DOHH2 (cell line): Measurements from ENCODE around the gene DNAJC4.

Experiments
- H3F3A ChIP-seq: fragments of 200-600 bp; sonication (generic), shearing (Covaris generic); 2 replicates; pipeline ENCODE4 v1.6.0; 2016; ENCODE audit warnings: antibody characterized with exemption, mild to moderate bottlenecking; ENCODE audit not compliant: control insufficient read depth, insufficient read depth
- H3K27ac ChIP-seq: fragments of 200-600 bp; sonication (generic); 2 replicates; pipeline ENCODE4 v1.5.1; 2014; ENCODE audit warnings: low read depth, mild to moderate bottlenecking, low read length, moderate library complexity
- H3K27me3 ChIP-seq: fragments of 200-600 bp; sonication (generic); 2 replicates; pipeline ENCODE4 v1.6.1; 2014; ENCODE audit warnings: mild to moderate bottlenecking, low read length, mixed read lengths; ENCODE audit not compliant: control insufficient read depth
- H3K36me3 ChIP-seq: fragments of 200-600 bp; sonication (generic); 2 replicates; pipeline ENCODE4 v1.6.1; 2014; ENCODE audit warnings: mild to moderate bottlenecking, low read length, moderate library complexity, mixed read lengths; ENCODE audit not compliant: control insufficient read depth
- H3K4me1 ChIP-seq: fragments of 200-600 bp; sonication (generic); 2 replicates; pipeline ENCODE4 v1.6.1; 2014; ENCODE audit warnings: mild to moderate bottlenecking, low read length, mixed read lengths; ENCODE audit not compliant: control insufficient read depth
- H3K4me2 ChIP-seq: fragments of 200-600 bp; sonication (generic); 2 replicates; pipeline ENCODE4 v1.6.0; 2014; ENCODE audit warnings: mild to moderate bottlenecking, low read length, moderate library complexity
- H3K4me3 ChIP-seq: fragments of 200-600 bp; sonication (generic); 2 replicates; pipeline ENCODE4 v1.5.1; 2014; ENCODE audit warnings: mild to moderate bottlenecking, low read length, mixed read lengths
- H3K79me2 ChIP-seq: fragments of 200-600 bp; sonication (generic); 2 replicates; pipeline ENCODE4 v1.6.1; 2014; ENCODE audit warnings: mild to moderate bottlenecking, low read length, mixed read lengths; ENCODE audit not compliant: control insufficient read depth
- H3K9me2 ChIP-seq: fragments of 200-600 bp; sonication (generic); replicated peaks from 2 replicates; pipeline ENCODE4 v1.6.1; 2014; ENCODE audit warnings: mild to moderate bottlenecking, low read length, mixed read lengths; ENCODE audit not compliant: control insufficient read depth
- H3K9me3 ChIP-seq: fragments of 200-600 bp; sonication (generic); 2 replicates; pipeline ENCODE4 v1.6.1; 2014; ENCODE audit warnings: antibody characterized with exemption, low read length, mixed read lengths; ENCODE audit not compliant: control insufficient read depth, insufficient read depth
- H4K20me1 ChIP-seq: fragments of 200-600 bp; sonication (generic); 2 replicates; pipeline ENCODE4 v1.6.0; 2014; ENCODE audit warnings: low read depth, mild to moderate bottlenecking, antibody characterized with exemption, low read length, moderate library complexity; ENCODE audit not compliant: control insufficient read depth, insufficient read depth
- EZH2phosphoT487 ChIP-seq: fragments of 200-600 bp; sonication (generic); IDR thresholded peaks from 2 replicates; pipeline ENCODE4 v1.6.1; 2017; ENCODE audit warnings: borderline replicate concordance, mild to moderate bottlenecking, antibody characterized with exemption, low read length, moderate library complexity, mixed read lengths
- TF ChIP-seq, protein P1 (sequence below): fragments of 200-600 bp; sonication (generic); IDR thresholded peaks from one replicate; pipeline ENCODE4 v1.5.1; 2014; ENCODE audit warnings: antibody characterized with exemption, mild to moderate bottlenecking, low read depth, low read length; ENCODE audit not compliant: poor library complexity, severe bottlenecking

Gene DNAJC4

DNA sequence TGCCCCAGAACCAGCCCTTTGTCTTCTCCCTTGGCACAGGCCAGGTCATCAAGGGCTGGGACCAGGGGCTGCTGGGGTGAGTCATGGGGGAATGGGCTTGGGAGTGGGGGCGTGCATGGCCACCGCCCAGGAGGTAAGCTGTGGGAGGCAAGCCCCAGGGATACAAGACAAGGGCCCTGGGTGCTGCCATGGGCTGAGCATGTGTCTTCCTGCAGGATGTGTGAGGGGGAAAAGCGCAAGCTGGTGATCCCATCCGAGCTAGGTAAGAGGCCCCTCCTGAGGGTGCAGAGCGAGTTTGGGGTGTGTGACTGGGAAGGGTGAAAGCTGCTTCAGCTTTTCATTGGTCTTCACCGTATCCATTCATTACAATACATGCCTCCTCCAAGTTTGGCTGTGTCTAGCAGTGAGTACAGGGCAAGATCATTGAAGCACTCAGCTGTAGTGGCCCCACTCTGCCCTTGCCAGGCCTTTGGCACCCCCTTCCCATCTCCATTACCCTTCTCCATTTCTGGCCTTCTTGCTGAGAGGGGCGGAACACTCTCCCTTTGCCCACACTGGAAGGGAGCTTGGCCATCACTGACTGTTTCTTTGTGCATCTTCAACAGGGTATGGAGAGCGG is 13.0 kb downstream of the DNAJC4 start:
- 0 out of 2 replicates have a peak overlapping the region, but pooled peaks have one; percentile 77 for H3K4me2 ChIP-seq
- no peaks in the 10 kb centered on the region for H3K9me3 ChIP-seq
- no peaks in the 10 kb centered on the region for H3K9me2 ChIP-seq
- peaks cover 48% of the 10 kb centered on the region for H3K79me2 ChIP-seq
- no peaks in the 10 kb centered on the region for H3K27me3 ChIP-seq
- H3K36me3 ChIP-seq: peaks cover 62% of the 10 kb centered on the region
- no peak for TF ChIP-seq EZH2phosphoT487
- TF ChIP-seq, protein P1, sequence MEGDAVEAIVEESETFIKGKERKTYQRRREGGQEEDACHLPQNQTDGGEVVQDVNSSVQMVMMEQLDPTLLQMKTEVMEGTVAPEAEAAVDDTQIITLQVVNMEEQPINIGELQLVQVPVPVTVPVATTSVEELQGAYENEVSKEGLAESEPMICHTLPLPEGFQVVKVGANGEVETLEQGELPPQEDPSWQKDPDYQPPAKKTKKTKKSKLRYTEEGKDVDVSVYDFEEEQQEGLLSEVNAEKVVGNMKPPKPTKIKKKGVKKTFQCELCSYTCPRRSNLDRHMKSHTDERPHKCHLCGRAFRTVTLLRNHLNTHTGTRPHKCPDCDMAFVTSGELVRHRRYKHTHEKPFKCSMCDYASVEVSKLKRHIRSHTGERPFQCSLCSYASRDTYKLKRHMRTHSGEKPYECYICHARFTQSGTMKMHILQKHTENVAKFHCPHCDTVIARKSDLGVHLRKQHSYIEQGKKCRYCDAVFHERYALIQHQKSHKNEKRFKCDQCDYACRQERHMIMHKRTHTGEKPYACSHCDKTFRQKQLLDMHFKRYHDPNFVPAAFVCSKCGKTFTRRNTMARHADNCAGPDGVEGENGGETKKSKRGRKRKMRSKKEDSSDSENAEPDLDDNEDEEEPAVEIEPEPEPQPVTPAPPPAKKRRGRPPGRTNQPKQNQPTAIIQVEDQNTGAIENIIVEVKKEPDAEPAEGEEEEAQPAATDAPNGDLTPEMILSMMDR: no peak
- H3F3A ChIP-seq: peaks cover 47% of the 10 kb centered on the region
- H3K27ac ChIP-seq: no peak overlapping the region
- H3K4me3 ChIP-seq: peak overlapping the region; percentile 99; the same call in 1 of the 2 replicates
- peaks cover 68% of the 10 kb centered on the region for H3K4me1 ChIP-seq
- H4K20me1 ChIP-seq: no peaks in the 10 kb centered on the region

DNA sequence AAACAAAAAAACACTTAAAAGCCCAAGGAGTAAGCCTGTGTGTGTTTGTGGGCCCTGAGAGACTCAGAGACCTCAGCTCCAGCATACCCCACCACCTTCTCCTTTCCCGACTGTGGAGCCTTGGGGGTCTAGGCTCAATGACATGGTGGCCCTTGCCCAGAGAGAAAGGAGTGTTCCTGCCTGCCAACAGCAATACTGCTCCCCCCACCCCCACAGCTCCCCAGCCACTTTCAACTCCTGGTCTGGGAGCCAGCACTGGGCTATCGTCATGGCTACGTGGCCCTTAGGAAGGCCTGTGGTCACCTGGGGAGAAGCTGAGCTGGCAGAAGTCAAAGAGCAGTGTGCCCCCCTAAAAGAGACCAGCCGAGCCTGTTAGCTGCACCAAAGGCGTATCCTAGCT is 13.8 kb downstream of the DNAJC4 start:
- Histone ChIP-seq H4K20me1 (no peaks in the 10 kb centered on the region), H3K79me2 (peaks cover 48% of the 10 kb centered on the region), H3K4me2 (no peak overlapping the region), H3F3A (peaks cover 41% of the 10 kb centered on the region), H3K4me3 (no peak overlapping the region), H3K9me3 (no peaks in the 10 kb centered on the region), H3K27ac (peak overlapping the region; percentile 10; the same call in 1 of the 2 replicates), H3K36me3 (peaks cover 54% of the 10 kb centered on the region), H3K4me1 (peaks cover 60% of the 10 kb centered on the region), H3K27me3 (no peaks in the 10 kb centered on the region), H3K9me2 (no peaks in the 10 kb centered on the region)
- no peak for TF ChIP-seq EZH2phosphoT487
- TF ChIP-seq, protein P1: no peak

DNA sequence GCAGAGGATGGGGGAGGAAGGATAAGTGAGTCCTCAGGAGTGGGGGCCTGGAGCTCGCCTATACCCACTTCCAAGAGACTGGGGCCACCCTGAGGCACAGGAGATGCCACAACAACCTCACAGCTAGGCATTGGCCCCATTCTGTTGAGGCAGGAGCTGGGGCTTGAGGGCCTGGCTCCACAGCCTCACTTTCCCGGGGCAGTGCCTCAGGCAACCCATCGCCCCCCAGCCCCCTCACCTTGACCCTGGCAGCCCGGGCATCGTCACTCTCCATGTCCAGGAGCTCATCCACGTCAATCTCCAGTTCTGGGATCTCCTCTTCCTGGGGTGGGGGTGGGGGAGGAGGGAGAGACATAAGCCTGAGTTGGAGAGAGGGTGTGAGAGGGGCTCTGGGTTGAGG is 14.6 kb downstream of the DNAJC4 start:
- peaks cover 48% of the 10 kb centered on the region for H3K79me2 ChIP-seq
- H3K27ac ChIP-seq: peak overlapping the region; percentile 85
- H3K4me1 ChIP-seq: peaks cover 57% of the 10 kb centered on the region

More for the DNA sequence above, 14.6 kb downstream of the DNAJC4 start:
- Histone ChIP-seq H3K9me3 (no peaks in the 10 kb centered on the region), H3K27me3 (no peaks in the 10 kb centered on the region), H3K4me2 (peak overlapping the region; percentile 89), H3K4me3 (peak overlapping the region; percentile 97), H3F3A (peaks cover 34% of the 10 kb centered on the region), H3K36me3 (peaks cover 50% of the 10 kb centered on the region), H3K9me2 (no peaks in the 10 kb centered on the region), H4K20me1 (no peaks in the 10 kb centered on the region)
- no peak for TF ChIP-seq EZH2phosphoT487
- TF ChIP-seq, protein P1: no peak
